HG02938 (cell line): ENCODE results near the gene SGO1.
"Not testable (repeated sequence)": the region's sequence is repeated elsewhere in the genome, so short reads cannot be mapped to it uniquely, and the experiment has no call there.

Source experiments
- ATAC-seq: cut with Tn5 transposase; IDR thresholded peaks from one replicate; pipeline ENCODE4 v1.9.1; 2021; ENCODE audit warnings: mild to moderate bottlenecking, moderate library complexity; ENCODE audit not compliant: unreplicated experiment

SGO1 gene

GRCh38 chr3:20185679-20186599 lies at the start of gene SGO1:
SGO1 (minus strand) TSS chr3:20186206; CDS start chr3:20184027, 2,179 bp downstream.
- ATAC-seq, result peak; percentile 92

DNA sequence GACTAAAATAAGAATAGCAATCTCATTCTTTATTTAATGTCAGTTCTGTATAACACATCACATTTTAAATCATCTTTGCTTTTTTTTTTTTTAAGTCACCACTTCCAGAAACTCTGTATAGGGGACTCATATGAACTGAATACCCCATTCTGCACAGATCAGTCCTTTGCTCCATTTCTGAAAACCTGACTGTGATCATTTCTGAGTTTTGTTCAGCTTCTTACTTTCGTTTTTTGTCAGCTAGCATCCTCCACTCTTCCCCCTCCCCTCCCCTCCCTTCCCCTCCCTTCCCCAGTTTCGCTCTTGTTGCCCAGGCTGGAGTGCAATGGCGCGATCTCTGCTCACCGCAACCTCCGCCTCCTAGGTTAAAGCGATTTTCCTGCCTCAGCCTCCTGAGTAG lies 49.8 kb upstream of the SGO1 start:
- no peak for ATAC-seq

DNA sequence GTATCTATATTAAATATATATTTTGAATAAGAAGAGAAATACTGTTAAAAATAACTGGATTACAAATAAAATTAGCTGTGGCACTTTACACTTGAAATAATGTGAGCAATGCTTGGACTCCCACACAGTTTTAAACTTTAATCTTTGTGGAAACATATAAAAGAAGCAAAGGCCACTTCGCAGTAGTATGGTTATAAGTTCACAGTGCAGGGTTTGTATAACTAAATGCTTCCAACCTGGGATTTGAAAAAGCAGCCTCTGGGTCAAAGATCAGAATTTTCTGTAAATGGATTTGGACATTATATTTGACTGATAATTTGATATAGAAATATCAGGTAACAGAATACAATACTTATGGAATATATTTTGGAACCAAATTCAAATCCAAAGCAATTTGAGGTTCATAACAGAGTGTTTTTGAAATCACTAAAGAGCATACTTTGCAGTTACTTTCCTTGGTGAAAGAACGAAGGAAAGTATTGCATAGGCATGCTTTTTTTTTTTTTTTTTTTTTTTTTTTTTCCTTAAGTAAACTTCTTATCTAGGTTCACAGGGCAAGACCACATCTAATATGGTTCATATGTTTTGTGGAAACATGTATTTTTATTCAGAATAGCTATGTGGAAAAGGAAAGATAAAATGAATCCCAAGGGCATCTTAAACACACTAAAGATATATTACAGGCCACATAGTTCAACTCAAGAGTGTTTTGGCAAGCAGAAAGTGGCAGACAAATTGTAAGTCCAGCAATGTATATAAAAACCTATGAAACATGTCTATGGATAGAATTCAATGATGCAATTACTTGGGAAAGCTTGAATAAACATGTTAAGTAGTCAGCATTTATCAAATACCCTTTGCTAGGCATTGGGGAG lies 47.1 kb upstream of the SGO1 start:
- ATAC-seq, result no peak

- ATAC-seq, result no peak
Measured at GRCh38 chr3:20230954-20231353, 44.9 kb upstream of the SGO1 start.

- ATAC-seq, result no peak
Measured at GRCh38 chr3:20225769-20226168, 39.8 kb upstream of the SGO1 start.

GRCh38 chr3:20222274-20222673 lies 36.3 kb upstream of the SGO1 start:
- no peak for ATAC-seq

GRCh38 chr3:20218215-20218614 lies 32.2 kb upstream of the SGO1 start:
- no peak for ATAC-seq

DNA sequence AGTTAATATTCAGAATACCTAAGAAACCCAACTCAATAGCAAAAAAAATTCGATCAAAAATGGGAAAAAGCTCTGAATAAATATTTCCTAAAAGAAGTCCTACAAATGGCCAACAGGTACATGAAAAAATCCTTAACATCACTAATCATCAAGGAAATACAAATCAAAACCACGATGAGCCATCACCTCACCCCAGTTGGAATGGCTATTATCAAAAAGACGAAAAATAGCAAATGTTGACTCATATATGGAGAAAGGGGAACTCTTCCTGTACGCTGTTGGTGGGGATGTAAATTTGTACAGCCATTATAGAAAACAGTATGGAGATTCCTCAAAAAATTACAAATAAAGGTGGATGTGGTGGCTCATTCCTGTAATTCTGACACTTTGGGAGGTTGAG lies 29.6 kb upstream of the SGO1 start:
- no peak for ATAC-seq

DNA sequence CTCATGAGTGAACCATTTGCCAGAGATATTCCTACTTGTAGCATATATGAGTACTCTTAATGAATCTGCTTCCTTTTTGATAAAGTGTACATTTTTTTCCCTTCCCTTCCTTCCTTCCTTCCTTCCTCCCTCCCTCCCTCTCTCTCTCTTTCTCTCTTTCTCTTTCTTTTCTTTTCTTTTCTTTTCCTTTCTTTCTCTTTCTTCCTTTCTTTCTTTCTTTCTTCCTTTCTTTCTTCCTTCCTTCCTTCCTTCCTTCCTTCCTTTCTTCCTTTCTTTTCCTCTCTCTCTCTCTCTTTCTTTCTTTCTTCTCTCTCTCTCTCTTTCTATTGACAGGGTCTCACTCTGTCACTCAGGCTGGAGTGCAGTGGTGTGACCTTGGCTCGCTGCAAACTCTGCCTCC lies 27.5 kb upstream of the SGO1 start:
- not testable (repeated sequence) for ATAC-seq

DNA sequence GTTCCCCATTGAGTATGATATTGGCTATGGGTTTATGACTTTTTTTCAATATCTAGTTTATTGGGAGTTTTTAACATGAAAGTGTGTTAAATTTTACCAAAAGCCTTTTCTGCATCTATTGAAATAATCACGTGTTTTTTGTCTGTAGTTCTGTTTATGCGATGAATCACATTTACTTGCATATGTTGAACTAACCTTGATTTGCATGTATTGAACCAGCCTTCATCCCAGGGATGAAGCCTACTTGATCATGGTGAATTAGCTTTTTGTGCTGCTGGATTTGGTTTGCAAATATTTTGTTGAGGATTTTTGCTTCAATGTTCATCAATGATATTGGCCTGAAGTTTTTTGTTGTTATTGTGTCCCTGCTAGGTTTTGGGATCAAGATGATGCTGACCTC lies 21.9 kb upstream of the SGO1 start:
- ATAC-seq, result not testable (repeated sequence)

GRCh38 chr3:20205898-20206297 lies 19.9 kb upstream of the SGO1 start:
- not testable (repeated sequence) for ATAC-seq

DNA sequence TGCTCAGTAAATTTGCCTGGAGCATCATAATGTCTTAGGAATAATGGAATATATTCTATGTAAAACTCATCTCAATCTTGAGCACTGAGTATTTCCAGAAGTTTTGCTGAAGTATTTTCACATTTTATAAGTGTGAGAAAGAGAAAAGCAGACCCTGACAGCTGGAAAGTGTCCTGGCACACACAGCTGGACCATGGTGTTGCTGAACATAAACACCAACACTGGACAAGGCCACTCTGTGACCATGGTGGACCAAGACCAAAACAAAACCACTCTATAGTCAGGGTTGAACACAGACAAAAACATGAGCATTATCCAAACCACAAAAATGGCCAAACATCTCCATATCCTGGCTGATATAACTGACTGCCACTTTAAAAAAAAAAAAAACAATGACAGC lies 15.1 kb upstream of the SGO1 start:
- no peak for ATAC-seq

GRCh38 chr3:20197775-20198174 lies 11.8 kb upstream of the SGO1 start:
- no peak for ATAC-seq

- ATAC-seq, result peak; percentile 60
Measured at GRCh38 chr3:20194793-20195460, 8.9 kb upstream of the SGO1 start.

DNA sequence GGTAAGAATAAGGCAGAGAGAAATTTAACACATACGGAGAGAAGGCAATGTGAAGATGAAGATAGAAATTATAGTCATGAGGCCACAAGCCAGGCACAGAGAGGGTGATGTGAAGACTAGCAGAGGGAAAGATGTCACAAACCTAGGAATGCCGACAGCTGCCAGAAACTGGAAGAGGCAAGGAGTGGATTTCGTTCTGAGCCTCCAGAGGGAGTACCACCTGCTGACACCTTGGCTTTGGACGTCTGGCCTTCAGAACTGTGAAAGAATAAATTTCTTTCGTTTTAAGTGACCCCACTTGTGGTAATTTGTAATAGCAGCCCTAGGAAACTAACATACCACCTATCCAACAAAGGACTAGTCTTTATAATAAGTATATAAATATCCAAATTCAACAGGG lies 5.0 kb upstream of the SGO1 start:
- ATAC-seq, result no peak

DNA sequence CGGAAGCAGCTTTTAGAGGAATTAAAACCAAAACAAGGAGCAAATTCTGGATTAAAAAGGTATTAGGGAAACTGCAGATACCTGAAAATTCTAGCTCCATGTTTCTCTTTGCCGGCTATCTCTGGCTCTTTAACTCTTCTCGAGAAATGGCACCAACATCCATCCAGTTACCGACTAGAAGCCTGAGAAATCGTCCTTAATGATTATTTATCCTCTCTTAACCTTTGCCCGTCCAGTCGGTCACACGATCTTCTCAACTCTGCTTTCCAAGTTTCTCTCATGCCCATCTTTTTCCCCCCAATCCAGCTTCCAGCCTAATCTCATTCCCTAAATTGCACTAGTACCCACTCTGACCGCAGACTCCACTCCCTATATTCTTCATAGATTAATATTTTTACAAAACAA lies 596 bp upstream of the SGO1 start:
- peak; percentile 6 for ATAC-seq

- peak; percentile 8 for ATAC-seq
Measured at GRCh38 chr3:20185331-20185678, 701 bp downstream of the SGO1 start.

DNA sequence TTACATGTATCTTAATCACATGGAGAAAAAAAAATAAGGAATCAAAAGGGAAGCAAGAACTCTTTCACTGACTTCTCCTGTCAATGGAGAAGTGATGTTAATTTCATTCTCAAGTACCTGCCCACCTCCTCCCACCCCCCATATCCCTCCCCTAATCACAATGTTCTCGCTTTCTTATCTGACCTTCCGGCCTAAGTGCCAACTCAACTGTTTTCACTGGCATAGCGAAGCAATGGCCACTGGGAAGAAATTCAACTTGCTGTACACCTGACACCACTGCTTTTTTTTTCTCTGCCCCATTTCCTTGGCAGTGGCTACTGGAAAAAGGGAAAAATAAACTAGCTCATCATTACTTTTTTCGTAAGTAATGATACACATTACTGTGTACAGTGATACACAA lies 3.8 kb downstream of the SGO1 start:
- no peak for ATAC-seq

- no peak for ATAC-seq
Measured at GRCh38 chr3:20181276-20181675, 4.7 kb downstream of the SGO1 start.

- no peak for ATAC-seq
Measured at GRCh38 chr3:20173844-20174410, 12.1 kb downstream of the SGO1 start.

DNA sequence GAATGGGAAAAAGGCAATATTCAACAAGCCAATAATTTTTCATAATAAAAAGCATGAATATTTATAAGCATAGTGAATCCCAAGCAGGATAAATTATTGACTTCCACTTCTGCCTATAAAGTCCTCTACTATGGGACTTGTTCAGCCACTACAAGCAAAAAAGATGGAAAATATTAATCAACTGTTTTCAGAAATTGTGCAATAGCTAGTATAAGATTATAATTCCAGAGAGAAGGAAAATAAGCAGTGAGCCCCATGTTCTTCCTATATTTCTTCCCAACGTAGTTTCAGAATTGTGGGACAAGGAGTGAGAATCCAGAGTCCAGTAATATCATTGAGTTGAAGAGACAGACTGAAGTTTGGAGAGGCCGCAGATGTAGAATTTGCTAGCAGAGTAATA lies 24.3 kb downstream of the SGO1 start:
- ATAC-seq, result no peak
